Psoas muscle (tissue), 8 donors: Measurements from ENCODE around the gene GPC6. TPM values are rescaled to one million over a fixed set of nuclear protein-coding genes. Genes with fewer than 3 reads are reported as not detected.

Source experiments
- ATAC-seq, 4 donors: fragments of 200-7000 bp; cut with Tn5 transposase; one replicate each; pipeline ENCODE4 v1.9.1; 2020; ENCODE audit warnings: moderate library complexity in 3 of 4, mild to moderate bottlenecking in 2 of 4
- DNase-seq, 2 donors: peaks; one replicate each; pipeline ENCODE4 v3.0.0-alpha.2; 2020
- H3K27ac ChIP-seq: fragments of 200-600 bp; one replicate; pipeline ENCODE4 v1.8.0; 2022
- H3K27me3 ChIP-seq, 3 donors: fragments of 200-600 bp in 1 of 3; one replicate each; pipeline versions ENCODE4 v1.6.1 to v1.8.0; 2013 to 2022; ENCODE audit warnings: low read length in 2 of 3, mild to moderate bottlenecking in 2 of 3, moderate library complexity in 1 of 3; ENCODE audit not compliant: insufficient read depth in 3 of 3
- H3K36me3 ChIP-seq, 2 donors: fragments of 200-600 bp in 1 of 2; one replicate each; pipeline versions ENCODE4 v1.6.1 to v1.8.0; 2013 to 2022; ENCODE audit warnings: low read depth in 1 of 2, mild to moderate bottlenecking in 1 of 2, moderate library complexity in 1 of 2; ENCODE audit not compliant: insufficient read depth in 1 of 2
- H3K4me1 ChIP-seq: fragments of 200-600 bp; one replicate; pipeline ENCODE4 v1.8.0; 2022
- H3K4me3 ChIP-seq: fragments of 200-600 bp; one replicate; pipeline ENCODE4 v1.8.0; 2022; ENCODE audit warnings: mild to moderate bottlenecking
- H3K9me3 ChIP-seq: fragments of 200-600 bp; one replicate; pipeline ENCODE4 v1.8.0; 2022
- WGBS, 3 donors: extraction: QIAGEN DNeasy Blood & Tissue Kit; methylation state at CpG; one replicate each; pipeline versions ENCODE4 v1.1.6 to v1.1.7; 2013; 5-methylcytosine and 5-hydroxymethylcytosine counted together
- intact Hi-C, 2 donors: fragments of 100-400 bp; cut with DNase I; formaldehyde crosslinking; loops; one replicate each; pipeline versions ENCODE4 v1.11.0 to v1.14.2; 2022
- polyA plus RNA-seq, 3 donors: library from polyadenylated mRNA; stranded (reverse); fragments of 200-250 nt; gene quantifications; one replicate each; pipeline ENCODE4 v1.2.3, GENCODE V29; 2013
- total RNA-seq, 4 donors: library from RNA; stranded (reverse); fragmentation: NEBNext Ultra II Directional in 2 of 4; extraction: Animal tissue kit (Norgen Biotek cat#: 25700) in 2 of 4; gene quantifications; one replicate each; pipeline versions ENCODE4 v1.2.1 to v1.2.4, GENCODE V29; 2021 to 2023
- TF ChIP-seq, protein P1 (sequence below): fragments of 200-600 bp; IDR thresholded peaks from one replicate; pipeline ENCODE4 v1.8.0; 2022; ENCODE audit warnings: antibody characterized with exemption
- donor health status: healthy with polysubstance abuse.
- donor health status: DM: no; HTN: no; CAD: no; lungs with moderate emphysema.
- donor health status: Bipolar disorder and iron deficiency.
- donor health status: healthy.
- donor health status: DM: yes; HTN: yes; CAD: no.
- donor health status: DM: no; HTN: no; CAD: no.
- donor health status: DM: no; HTN: no; CAD: no.
- donor health status: DM: yes; HTN: yes; CAD: no.

The GPC6 gene
- total and polyA plus RNA-seq, 7 donors: 0.07 to 3.7 (median 0.57) TPM

DNA sequence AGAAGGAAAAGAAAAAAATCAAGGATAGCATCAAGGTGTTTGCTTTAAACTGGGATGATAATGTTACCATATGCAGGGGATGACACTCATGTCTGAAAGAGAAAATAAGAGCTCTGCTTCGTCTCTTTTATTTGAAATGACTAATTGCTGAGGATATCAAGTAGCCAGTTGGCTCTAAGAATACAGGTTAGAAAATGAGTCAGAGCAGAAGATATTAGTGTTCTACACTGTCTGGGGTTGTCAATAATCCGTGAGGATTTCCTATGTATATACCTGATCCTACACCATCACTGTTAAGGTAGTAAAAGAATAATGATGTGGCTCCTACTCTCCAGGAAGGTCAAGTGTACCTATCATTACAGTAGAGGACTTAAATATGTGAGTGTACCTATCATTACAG is 562.5 kb downstream of the GPC6 start:
- DNase-seq (no peak), ATAC-seq (no peak)
- H3K4me1 ChIP-seq: no peaks in the 10 kb centered on the region
- WGBS, 3 donors: 61 to 77% (median 69%) methylated on average over 2 of the region's 2 CpGs
- no peaks in the 10 kb centered on the region for H3K27me3 ChIP-seq
- no peak overlapping the region for H3K27ac ChIP-seq
- intact Hi-C loops: no loop called here
- H3K9me3 ChIP-seq: no peaks in the 10 kb centered on the region
- H3K36me3 ChIP-seq: no peaks in the 10 kb centered on the region
- H3K4me3 ChIP-seq: no peak overlapping the region
- TF ChIP-seq, protein P1, sequence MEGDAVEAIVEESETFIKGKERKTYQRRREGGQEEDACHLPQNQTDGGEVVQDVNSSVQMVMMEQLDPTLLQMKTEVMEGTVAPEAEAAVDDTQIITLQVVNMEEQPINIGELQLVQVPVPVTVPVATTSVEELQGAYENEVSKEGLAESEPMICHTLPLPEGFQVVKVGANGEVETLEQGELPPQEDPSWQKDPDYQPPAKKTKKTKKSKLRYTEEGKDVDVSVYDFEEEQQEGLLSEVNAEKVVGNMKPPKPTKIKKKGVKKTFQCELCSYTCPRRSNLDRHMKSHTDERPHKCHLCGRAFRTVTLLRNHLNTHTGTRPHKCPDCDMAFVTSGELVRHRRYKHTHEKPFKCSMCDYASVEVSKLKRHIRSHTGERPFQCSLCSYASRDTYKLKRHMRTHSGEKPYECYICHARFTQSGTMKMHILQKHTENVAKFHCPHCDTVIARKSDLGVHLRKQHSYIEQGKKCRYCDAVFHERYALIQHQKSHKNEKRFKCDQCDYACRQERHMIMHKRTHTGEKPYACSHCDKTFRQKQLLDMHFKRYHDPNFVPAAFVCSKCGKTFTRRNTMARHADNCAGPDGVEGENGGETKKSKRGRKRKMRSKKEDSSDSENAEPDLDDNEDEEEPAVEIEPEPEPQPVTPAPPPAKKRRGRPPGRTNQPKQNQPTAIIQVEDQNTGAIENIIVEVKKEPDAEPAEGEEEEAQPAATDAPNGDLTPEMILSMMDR: no peak

DNA sequence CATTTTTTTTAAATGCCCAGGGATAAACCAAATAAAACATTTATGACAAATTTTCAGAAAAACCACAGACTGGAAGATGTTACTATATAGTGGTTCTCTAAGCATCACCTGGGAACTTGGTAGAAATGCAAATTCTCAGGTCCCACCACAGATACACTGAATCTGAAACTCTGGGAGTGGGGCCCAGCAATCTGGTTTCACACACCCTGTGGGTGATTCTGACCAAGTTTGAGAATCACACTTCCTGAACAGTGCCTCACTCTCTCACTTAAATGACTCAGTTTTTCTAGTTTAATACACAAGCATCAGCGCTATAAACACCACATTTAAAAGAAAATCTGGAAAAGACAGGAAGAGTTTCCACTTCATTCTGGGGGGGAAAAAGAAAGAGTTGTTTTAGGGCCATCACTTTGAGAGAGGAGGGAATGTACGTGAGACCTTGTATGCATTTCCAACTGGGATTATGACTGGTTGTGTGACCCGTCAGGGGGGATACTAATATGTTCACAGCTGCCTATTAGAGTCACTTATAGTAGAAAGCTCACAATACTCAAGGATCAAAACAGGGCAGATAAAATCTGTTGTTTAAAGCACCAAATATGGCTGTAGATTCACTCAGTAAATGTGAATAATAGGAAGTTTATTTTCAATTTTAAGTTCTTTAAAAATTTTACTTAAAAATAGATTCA is 567.7 kb downstream of the GPC6 start:
- no peak for ATAC-seq
- WGBS, 3 donors: 69 to 83% (median 70%) methylated on average over 3 of the region's 3 CpGs
- DNase-seq: no peak
- intact Hi-C loops: no loop called here
- TF ChIP-seq, protein P1: no peak
- no peak overlapping the region for H3K27ac ChIP-seq
- no peaks in the 10 kb centered on the region for H3K27me3 ChIP-seq
- no peaks in the 10 kb centered on the region for H3K4me1 ChIP-seq
- H3K4me3 ChIP-seq: no peak overlapping the region
- no peaks in the 10 kb centered on the region for H3K36me3 ChIP-seq
- no peaks in the 10 kb centered on the region for H3K9me3 ChIP-seq

DNA sequence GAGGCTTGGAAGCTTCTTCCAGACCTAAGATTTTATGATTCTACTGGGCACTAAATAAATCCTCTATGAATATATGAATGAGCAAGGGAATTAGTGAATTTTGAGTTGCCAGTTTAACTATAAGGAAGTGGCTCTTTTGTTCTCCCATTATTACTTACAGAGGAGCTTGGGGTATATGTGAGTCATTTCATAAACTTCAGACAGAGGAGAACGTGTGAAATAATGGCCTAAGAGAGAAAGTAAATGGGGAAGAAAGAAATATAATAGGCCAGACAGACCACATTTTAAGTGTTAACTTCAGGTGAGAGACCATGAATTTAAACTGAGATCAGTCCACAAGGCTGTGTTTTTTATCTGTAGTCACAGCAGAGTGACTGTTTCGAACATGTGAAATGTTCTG is 570.9 kb downstream of the GPC6 start:
- Histone ChIP-seq H3K4me3 (no peak overlapping the region), H3K36me3 (no peaks in the 10 kb centered on the region), H3K4me1 (no peaks in the 10 kb centered on the region), H3K9me3 (no peaks in the 10 kb centered on the region), H3K27me3 (no peaks in the 10 kb centered on the region), H3K27ac (no peak overlapping the region)
- DNase-seq (no peak), ATAC-seq (no peak)
- intact Hi-C loops: no loop called here
- TF ChIP-seq, protein P1: no peak
- WGBS, 3 donors: 68 to 75% (median 69%) methylated on average over 2 of the region's 2 CpGs

DNA sequence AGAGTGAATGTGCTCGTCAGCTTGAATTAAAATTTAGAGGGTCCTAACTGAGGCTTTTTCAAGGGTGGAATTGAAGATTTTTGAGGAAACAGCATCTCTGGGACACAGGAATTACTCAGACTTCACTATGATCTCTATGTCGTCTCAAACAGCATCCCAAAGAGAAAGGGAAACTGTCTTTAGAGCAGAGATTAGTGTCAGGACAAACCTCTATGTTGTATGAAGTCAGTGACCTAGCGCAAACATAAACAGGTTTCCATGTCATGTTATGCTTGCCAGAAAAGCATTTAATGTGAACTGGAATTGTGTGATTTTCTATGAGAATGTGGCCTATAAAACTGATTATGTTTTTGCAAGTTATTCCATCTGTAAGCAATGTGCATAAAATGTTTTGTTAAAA is 573.7 kb downstream of the GPC6 start:
- Histone ChIP-seq H3K36me3 (no peaks in the 10 kb centered on the region), H3K27ac (no peak overlapping the region), H3K4me3 (no peak overlapping the region), H3K27me3 (no peaks in the 10 kb centered on the region), H3K4me1 (no peaks in the 10 kb centered on the region), H3K9me3 (no peaks in the 10 kb centered on the region)
- TF ChIP-seq, protein P1: no peak
- ATAC-seq (no peak), DNase-seq (no peak)
- intact Hi-C loops: no loop called here
- 84 to 95% (median 88%) methylated on average over 3 of the region's 3 CpGs for WGBS, 3 donors

DNA sequence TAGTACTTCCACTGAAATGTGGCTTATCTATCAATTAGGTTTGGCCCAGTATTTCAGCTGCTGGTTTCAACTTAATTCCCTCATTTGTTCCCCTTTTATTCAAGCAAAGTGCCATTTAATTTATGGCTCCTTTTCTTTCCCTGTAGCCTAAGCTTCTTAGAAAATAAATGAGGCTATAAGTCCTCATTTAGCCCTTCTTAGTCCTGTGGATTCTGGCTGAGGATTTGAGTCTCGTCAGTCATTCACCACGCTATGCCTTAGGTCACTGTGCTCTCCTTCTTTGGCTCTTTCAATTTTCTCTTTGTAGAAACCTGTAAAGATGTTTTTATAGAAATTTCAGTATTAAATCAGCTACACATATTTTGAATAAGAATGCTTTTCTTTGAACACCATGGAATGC is 579.1 kb downstream of the GPC6 start:
- H3K27ac ChIP-seq: no peak overlapping the region
- H3K27me3 ChIP-seq: no peaks in the 10 kb centered on the region
- WGBS, 3 donors: 67 to 87% (median 70%) methylated on average over 2 of the region's 2 CpGs
- ATAC-seq (no peak), DNase-seq (no peak)
- no peaks in the 10 kb centered on the region for H3K9me3 ChIP-seq
- intact Hi-C loops: no loop called here
- no peaks in the 10 kb centered on the region for H3K4me1 ChIP-seq
- TF ChIP-seq, protein P1: no peak
- H3K36me3 ChIP-seq: no peaks in the 10 kb centered on the region
- H3K4me3 ChIP-seq: no peak overlapping the region
